ENCODE data around the gene AFF3.

The AFF3 gene

DNA sequence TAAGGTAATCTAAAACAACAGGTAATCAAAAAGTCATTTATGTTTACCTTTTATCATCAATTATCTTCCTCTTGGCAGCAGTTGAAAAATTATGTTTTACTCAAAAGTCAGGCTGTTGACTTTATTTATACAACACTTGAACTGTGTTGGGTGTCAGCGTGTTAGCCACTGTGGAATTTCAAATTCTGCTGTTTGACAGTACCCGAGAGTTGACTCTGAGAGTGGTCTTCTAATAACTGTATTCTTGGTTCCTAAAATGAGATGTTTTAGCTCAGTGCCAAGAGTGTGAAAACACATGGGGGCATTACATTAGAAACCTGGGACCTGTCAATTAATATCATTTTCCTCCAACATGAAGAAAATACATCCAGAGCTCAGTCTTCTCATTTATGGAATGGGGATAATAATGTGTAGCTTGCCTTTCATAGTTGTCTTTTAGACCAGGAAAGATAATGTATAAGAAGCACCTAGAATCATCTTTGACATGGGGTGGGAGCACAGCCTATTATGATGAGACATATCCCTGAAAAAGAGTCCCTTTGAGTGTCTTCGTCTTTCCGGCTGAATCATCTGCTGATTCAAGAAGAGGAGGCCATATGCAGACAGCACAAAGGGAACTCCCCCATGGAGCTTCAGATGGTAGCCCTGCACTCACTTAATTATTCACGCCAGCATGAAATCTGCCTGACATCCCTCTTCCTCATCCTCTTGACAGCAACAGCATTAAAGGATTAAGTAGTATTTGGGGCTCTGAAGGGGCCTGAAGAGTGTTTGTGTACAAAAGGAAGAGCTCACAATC lies 89.1 kb downstream of the AFF3 start:
- ATAC-seq, result no peak
- TF ChIP-seq POU6F1 (CRISPR knock-in tag; IDR thresholded peaks at IDR 0.05; ENCODE audit: borderline replicate concordance, low read depth), result no peak
- TF ChIP-seq ZFP30 (CRISPR knock-in tag; IDR thresholded peaks at IDR 0.05), result no peak
- no peak for TF ChIP-seq ZNF8 (CRISPR knock-in tag; IDR thresholded peaks at IDR 0.05)
- no peak for TF ChIP-seq ISL1 (CRISPR knock-in tag; IDR thresholded peaks at IDR 0.05)

- no peak for TF ChIP-seq RARB (CRISPR knock-in tag; IDR thresholded peaks at IDR 0.05)
- TF ChIP-seq SNAI2 (CRISPR knock-in tag; IDR thresholded peaks at IDR 0.05), result no peak
- no peak for TF ChIP-seq ZFP3 (CRISPR knock-in tag; IDR thresholded peaks at IDR 0.05)
- TF ChIP-seq, protein P1, sequence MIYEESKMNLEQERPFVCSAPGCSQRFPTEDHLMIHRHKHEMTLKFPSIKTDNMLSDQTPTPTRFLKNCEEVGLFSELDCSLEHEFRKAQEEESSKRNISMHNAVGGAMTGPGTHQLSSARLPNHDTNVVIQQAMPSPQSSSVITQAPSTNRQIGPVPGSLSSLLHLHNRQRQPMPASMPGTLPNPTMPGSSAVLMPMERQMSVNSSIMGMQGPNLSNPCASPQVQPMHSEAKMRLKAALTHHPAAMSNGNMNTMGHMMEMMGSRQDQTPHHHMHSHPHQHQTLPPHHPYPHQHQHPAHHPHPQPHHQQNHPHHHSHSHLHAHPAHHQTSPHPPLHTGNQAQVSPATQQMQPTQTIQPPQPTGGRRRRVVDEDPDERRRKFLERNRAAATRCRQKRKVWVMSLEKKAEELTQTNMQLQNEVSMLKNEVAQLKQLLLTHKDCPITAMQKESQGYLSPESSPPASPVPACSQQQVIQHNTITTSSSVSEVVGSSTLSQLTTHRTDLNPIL (CRISPR knock-in tag; IDR thresholded peaks at IDR 0.05; ENCODE audit: low read depth), result no peak
- no peak for TF ChIP-seq ZFP30 (CRISPR knock-in tag; IDR thresholded peaks at IDR 0.05)
- no peak for TF ChIP-seq ESRRG (CRISPR knock-in tag; IDR thresholded peaks at IDR 0.05)
- no peak for TF ChIP-seq ZNF8 (CRISPR knock-in tag; IDR thresholded peaks at IDR 0.05)
- TF ChIP-seq PATZ1 (CRISPR knock-in tag; IDR thresholded peaks at IDR 0.05; ENCODE audit: borderline replicate concordance), result no peak
- no peak for TF ChIP-seq CSDC2 (CRISPR knock-in tag; IDR thresholded peaks at IDR 0.05)
- TF ChIP-seq OSR1 (CRISPR knock-in tag; IDR thresholded peaks at IDR 0.05), result no peak
- TF ChIP-seq GLIS3 (CRISPR knock-in tag; IDR thresholded peaks at IDR 0.05), result no peak
- TF ChIP-seq ZNF565 (CRISPR knock-in tag; conservative IDR thresholded peaks at IDR 0.05; ENCODE audit: low read depth), result no peak
- TF ChIP-seq POU6F1 (CRISPR knock-in tag; IDR thresholded peaks at IDR 0.05; ENCODE audit: borderline replicate concordance, low read depth), result no peak
- no peak for TF ChIP-seq TOX (CRISPR knock-in tag; IDR thresholded peaks at IDR 0.05; ENCODE audit: borderline replicate concordance)
- TF ChIP-seq, protein P2, sequence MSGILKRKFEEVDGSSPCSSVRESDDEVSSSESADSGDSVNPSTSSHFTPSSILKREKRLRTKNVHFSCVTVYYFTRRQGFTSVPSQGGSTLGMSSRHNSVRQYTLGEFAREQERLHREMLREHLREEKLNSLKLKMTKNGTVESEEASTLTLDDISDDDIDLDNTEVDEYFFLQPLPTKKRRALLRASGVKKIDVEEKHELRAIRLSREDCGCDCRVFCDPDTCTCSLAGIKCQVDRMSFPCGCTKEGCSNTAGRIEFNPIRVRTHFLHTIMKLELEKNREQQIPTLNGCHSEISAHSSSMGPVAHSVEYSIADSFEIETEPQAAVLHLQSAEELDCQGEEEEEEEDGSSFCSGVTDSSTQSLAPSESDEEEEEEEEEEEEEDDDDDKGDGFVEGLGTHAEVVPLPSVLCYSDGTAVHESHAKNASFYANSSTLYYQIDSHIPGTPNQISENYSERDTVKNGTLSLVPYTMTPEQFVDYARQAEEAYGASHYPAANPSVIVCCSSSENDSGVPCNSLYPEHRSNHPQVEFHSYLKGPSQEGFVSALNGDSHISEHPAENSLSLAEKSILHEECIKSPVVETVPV (CRISPR knock-in tag; IDR thresholded peaks at IDR 0.05), result no peak
- TF ChIP-seq PPARA (CRISPR knock-in tag; IDR thresholded peaks at IDR 0.05; ENCODE audit: borderline replicate concordance), result no peak
- TF ChIP-seq TCF4 (CRISPR knock-in tag; IDR thresholded peaks at IDR 0.05; ENCODE audit: borderline replicate concordance), result no peak
- no peak for TF ChIP-seq ARNTL (CRISPR knock-in tag; IDR thresholded peaks at IDR 0.05; ENCODE audit: borderline replicate concordance, low read depth)
Measured at GRCh38 chr2:100052650-100053049, 89.7 kb downstream of the AFF3 start.

GRCh38 chr2:100051253-100051652 lies 91.1 kb downstream of the AFF3 start:
- TF ChIP-seq ZNF70 (CRISPR knock-in tag; IDR thresholded peaks at IDR 0.05) (no peak), ZNF565 (CRISPR knock-in tag; conservative IDR thresholded peaks at IDR 0.05; ENCODE audit: low read depth) (no peak), ZNF8 (CRISPR knock-in tag; IDR thresholded peaks at IDR 0.05) (no peak), PPARA (CRISPR knock-in tag; IDR thresholded peaks at IDR 0.05; ENCODE audit: borderline replicate concordance) (no peak)
- ATAC-seq, result no peak

More at GRCh38 chr2:100052650-100053049, 89.7 kb downstream of the AFF3 start:
- no peak for ATAC-seq

DNA sequence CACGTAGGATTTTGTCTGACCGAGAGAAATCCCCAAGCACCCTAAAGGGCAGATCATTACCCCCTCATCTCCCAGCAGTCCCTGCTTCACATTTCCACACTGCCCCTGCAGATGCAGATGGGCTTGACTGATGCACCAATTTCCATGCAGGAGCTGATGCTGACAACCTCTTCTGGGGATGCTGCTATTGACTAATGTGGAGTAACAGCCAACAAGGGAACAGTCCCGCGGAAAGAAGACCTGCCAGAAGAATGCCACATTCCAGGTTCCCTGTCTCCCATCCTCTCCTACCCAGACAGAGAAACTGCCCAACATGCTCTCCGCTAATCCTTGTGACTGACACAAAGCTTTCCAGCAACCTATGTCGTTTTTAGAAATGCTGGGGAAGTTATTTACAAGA lies 91.7 kb downstream of the AFF3 start:
- TF ChIP-seq ZNF70 (CRISPR knock-in tag; IDR thresholded peaks at IDR 0.05) (no peak), ZNF565 (CRISPR knock-in tag; conservative IDR thresholded peaks at IDR 0.05; ENCODE audit: low read depth) (no peak)
- ATAC-seq, result no peak

All from SK-N-SH treated with all-trans-retinoic acid at 6 μM for 48 hours (cell line).